HG03571 (cell line): ENCODE data around the gene PRDX3.
"Not testable (repeated sequence)": the region's sequence is repeated elsewhere in the genome, so short reads cannot be mapped to it uniquely, and the experiment has no call there.

Source experiments
- ATAC-seq: cut with Tn5 transposase; IDR thresholded peaks from one replicate; pipeline ENCODE4 v1.9.1; 2021; ENCODE audit not compliant: unreplicated experiment

PRDX3 gene

DNA sequence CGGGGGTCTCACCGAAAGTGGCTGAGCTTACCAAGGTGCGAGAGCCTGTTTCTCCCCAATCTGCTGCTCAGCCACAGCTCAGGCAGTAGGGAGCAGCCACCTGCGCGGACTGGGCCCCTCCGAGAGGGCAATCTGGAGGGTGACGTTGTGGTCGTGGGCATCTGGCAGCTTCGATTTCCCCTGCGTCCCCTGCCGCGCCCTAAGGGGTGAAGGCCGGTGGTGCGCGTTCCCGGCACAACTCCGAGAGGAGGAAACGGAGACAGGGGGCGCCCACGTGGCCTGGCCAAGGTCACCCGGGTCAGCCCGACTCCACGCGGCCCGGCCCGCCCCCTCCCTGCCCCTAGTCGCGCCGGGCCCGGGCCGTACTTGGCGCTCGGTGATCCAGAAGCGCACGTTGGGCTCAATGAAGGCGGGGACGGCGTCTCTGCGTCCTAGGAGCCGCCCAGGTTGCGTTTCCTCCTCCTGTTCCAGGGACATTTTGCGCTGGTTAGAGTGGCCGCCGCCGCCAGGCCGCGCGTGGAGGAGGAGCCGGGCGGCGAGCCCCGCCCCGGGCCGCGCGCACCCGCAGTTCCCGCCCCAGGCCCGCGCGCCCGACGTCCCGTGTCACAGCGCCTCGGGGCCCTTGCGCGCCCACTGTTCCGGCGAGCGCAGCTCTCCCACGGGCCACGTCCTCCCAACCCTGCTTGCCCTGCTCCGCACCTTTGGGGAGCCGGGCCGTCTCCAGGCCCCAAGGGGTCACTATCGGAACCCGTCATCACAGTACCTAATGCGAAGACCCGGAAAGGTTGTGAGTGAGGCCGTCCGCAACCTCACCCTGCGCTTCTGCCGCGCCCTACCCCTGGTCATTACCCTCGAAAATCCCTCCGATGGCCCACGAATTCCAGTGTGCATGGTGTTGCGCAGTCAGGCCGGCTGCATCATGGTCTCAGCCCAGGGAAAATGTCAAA, 13.2 kb downstream of the PRDX3 start, which contains the start of gene SFXN4:
TSS of gene SFXN4 (minus strand) at position 544 of the 947 bp plus-strand sequence. CDS start at position 477, 67 bp downstream.
- ATAC-seq = peak; percentile 87

DNA sequence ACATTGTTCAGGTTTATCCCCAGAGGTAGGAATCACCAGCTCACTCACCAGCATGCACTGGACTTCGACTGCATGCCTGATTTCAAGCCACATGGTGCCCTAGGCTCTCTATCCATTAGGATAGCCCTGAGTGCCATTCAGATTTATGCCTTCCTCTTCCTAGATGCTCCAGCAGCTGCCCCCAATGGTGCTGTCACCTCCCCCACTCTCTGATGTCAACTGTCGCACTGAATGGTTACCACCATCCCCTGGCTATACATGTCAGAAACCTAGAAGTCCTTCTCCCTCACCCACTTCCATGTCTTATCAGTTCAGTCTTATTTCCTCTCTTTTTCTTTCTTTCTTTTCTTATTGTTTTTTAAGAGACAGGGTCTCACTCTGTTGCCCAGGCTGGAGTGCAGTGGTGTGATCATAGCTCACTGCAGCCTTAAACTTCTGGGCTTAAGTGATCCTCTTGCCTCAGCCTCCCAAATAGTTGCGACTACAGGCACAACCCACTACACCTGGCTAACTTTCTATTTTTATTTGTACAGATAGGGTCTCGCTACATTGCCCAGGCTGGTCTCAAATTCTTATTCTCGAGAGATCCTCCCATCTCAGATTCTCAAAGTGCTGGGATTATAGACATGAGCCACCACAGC, 16.0 kb downstream of the PRDX3 start:
- ATAC-seq = no peak

DNA sequence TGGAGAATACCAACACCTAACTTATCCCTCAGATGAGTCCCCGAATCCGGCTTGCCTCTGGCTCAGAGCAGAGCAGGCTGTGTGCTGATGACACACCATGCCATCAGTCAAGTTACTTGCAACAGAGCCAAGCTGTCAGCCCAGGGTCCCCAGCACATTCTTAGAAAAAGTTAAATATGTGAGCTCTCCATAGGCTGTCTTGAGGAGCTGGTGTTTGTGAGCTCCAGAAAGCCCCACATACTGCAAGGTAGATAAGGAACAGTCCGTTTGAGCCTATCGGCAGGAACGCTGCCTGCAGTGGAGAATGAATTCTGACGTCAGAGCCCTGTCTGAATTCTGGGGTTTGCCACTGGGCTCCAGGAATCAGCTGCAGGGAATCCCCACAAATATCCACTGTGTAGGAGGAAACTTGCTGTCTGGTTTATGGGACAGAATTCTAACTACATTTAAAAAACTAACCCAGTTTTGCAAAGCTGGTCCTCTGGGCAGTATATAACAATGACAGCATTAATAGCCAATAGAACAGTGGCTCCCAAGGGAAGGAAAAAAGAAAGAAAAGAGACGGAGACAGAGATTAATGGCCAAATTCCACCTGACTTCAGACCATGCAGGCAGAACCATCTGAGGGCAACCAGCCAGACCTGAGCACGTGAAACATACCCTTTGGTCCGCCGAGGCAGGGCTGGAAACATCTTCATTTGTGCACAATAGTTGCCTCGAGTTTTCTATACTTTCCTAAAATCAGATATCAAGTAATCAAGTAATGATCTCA, 16.7 kb downstream of the PRDX3 start:
- no peak for ATAC-seq

DNA sequence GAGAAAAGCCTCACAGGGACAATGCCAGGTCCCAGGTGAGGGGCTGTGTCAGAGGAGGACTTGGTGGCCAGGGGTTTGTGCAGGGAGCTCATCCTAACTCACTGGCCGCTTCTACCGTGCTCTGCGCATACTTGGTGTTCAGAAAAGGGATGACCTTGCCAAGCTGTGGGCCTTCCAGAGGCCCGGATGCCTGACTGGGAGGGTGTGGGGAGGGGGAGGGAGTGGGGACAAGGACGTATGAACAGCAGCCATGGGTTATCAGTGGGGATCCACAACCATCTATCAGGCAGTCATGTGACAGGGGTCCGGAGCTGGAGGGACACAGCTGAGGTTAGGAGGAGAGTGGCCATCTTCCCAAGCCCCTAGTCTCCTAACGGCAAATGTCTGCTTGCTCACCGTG, 19.3 kb downstream of the PRDX3 start:
- ATAC-seq = no peak

DNA sequence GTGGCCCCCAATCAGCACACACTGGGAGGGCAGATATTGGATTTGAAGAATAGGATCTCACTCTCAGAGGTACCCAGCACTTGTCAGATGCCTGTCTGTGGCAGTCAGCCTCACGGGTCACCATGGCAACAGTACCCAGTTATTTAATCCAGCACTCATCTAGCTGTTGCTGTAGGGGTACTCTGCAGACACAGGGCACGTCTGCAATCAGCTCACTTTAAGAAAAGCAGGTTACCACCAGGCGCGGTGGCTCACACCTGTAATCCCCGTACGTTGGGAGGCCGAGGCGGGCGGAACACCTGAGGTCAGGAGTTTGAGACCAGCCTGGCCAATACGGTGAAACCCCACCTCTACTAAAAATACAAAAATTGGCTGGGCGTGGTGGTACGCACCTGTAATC, 25.0 kb downstream of the PRDX3 start:
- ATAC-seq = no peak

DNA sequence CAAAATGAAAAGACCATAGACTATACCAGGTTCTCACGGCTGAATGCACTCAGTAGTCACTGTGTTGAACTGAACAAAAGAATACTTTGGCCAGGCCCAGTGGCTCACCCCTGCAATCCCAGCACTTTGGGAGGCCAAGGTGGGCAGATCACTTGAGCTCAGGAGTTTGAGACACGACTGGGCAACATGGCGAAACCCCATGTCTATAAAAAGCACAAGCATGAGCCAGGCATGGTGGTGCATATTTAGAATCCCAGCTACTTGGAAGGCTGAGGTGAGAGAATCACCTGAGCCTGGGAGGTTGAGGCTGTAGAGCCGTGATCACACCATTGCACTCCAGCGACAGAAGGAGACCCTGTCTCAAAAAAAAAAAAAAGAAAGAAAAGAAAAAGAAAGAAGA, 25.6 kb downstream of the PRDX3 start:
- no peak for ATAC-seq

DNA sequence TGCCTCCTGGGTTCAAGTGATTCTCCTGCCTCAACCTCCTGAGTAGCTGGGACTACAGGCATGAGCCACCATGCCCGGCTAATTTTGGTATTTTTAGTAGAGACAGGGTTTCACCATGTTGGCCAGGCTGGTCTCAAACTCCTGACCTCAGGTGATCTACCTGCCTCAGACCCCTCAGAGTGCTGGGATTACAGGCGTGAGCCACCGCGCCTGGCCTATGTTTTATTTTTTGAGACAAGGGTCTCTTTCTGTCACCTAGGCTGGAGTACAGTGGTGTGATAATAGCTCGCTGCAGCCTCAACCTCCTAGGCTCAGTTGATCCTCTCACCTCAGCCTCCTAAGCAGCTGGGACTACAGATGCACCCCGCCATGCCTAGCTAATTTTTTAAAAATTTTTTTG, 27.0 kb downstream of the PRDX3 start:
- not testable (repeated sequence) for ATAC-seq

DNA sequence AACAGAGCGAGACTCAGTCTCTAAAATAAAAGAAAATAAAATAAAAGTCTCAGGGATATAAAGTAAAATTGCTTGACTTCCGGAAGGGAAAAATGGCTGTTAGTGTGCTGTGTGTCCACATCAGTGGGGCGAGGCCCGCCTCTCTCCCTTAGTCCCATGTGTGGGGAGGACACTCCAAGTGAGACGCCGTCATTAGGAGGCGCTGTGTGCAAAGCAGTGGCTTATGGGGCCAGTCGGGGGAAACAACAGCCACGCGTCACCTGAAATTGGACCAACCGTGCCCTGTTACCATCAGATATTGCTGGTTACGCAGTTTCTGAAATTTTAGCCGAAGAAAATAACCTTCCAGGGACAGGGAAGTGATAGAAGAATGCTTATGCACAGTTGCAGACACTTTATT, 28.9 kb downstream of the PRDX3 start:
- ATAC-seq = no peak

DNA sequence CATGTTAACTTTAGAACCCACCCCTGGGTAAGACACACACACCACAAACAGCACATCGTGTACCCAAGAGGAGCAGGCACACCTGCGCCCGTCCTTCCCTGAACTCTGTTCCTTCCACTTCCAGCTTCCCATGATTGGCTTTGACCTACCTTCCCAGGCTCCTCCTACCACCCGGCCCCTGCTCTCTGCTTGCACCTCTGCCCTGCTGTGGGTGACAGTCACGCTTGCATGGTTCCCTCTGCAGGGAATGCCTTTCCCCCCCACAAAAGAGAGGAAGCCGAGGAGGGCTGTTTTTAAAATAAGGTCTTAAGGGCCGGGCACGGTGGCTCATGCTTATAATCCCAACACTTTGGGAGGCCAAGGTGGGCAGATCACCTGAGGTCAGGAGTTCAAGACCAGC, 29.5 kb downstream of the PRDX3 start:
- no peak for ATAC-seq

DNA sequence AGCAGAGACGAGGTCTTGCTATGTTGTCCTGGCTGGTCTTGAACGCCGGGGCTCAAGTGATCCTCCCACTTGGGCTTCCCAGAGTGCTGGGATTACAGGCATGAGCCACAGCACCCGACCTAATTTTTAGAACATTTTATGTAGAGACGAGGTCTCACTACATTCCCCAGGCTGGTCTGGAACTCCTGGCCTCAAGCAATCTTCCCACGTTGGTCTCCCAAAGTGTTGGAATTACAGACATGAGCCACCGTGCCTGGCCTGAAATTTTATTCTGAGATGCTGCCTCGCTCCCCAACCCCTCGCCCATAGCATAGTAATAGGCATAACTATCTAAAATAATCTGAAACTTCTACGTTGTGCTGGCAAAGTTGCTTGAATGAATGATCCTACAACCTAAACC, 35.0 kb downstream of the PRDX3 start:
- no peak for ATAC-seq

DNA sequence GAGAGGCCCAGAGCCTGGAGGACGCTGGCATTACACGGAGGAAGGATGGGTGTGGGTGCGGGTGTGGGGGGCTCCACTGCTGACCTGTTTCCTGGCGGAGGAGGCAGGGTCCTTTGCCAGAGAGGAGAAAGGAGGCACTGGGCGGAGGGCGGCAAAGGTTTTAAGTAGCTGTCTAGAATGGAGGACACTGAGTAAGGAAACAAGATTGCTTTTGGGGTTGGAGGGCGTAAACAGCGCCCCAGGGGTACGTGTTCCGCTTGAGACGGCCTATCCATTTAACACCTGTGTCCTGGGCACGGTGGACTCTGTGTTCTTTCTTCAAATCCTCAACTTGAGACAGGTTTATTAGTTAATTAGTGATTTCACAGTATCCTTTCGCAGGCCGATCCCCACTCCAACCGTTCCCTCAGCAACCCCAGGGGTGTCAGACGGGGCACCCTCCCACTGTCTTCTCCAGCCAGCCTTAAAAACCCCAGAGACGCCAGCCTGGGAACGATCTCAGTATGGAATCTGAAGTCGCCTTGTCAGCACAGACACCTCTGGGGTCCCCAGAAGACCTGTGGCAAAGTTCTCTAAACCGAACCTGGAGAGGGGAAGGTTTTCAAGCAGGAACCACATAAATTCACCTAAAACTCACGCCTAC, 37.9 kb downstream of the PRDX3 start:
- ATAC-seq = no peak

DNA sequence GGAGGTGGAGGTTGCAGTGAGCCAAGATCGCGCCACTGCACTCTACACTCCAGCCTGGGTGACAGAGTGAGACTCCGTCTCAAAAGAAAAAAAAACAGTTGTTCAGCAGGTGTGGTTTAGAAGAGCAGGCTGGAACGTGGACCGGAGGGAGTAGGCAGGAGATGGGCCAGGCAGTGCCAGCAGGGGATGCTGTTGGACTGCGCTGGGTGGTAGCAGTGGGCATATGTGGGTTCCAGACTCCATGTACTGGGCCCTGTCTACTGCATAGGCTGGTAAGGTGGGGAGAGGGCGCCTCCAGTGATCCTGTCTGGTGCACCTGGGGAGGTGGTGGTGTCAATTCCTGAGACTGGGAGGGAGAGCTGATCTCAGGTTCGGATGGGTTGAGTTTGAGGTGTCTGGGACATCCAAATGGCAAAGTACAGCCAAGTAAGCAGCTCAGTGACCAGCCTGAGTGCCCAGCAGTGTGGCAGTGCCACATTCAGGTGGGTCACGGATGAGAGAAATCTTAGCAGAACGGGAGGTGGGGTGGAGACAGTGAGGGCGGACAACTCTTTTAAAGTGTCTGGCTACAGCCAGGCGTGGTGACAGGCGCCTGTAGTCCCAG, 39.0 kb downstream of the PRDX3 start:
- no peak for ATAC-seq

DNA sequence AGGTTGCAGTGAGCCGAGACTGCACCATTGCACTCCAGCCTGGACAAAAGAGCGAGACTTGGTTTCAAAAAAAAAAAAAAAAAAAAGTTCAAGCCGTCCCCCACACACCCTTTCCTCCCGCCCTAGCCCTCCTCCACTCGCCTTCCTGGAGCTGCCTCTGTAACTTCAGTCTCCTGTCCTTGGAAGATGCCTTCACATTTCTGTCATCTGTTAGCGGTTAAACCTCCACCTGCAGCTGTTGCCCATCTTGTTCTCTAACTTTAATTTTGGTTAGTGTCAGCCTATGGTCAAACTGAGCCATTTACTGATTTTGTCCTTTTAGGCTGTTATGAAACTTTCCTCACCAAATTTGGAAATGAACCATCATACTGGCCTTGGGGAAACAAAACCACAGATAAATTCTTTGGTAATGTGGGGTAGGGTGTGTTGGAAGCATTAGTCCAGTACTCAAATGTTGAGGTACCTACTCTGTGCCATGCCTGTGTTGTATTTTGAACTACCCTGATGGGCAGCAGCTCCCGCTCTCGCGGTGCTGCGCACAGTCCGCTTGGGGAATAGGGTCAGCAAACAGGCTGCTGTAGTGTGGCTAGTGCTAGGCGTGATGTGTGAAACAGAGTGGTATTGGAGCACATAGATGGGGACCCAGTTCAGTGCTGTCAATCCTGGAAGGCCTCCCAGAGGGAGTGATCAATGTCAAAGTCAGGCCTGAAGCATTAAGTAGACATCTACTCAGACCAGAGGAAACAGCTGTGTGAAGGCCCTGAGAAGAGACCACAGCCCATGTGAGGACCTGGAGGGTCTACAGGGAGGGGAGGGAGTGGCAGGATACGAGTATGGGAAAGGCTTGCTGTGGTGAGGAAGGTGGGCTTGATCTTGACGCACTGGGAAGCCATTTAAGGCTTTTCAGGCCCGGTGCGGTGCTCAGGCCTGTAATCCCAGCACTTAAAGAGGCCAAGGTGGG, 40.0 kb downstream of the PRDX3 start:
- no peak for ATAC-seq

DNA sequence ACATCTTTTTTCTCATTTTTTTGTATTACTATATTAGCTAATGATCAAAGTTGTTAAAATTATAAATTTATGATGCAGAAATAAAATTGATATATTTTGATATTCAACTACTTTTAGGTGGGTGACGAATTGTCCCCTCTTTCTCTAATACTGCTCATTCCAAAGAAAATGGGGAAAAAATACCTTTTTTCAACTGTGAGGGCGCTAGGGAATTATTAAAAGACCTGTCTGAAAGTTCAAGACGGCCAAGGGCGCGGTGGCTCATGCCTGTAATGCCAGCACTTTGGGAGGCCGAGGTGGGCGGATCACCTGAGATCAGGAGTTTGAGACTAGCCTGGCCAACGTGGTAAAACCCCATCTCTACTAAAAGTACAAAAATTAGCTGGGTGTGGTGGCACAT, 40.7 kb downstream of the PRDX3 start:
- not testable (repeated sequence) for ATAC-seq

DNA sequence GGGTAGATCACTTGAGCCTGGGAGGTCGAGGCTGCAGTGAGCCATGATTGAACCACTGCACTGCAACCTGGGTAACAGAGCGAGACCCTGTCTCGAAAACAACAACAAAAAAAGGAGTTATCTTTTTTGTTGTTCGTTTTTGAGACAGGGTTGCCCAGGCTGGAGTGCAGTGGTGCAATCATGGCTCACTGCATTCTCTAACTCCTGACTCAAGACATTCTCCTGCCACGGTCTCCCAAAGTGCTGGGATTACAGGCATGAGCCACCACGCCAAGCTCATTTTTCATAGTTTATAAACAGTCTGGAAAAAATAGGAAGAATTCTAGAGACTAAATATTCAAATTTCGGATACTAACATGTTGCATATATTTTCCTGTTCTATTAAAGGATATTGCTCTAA, 42.5 kb downstream of the PRDX3 start:
- no peak for ATAC-seq

DNA sequence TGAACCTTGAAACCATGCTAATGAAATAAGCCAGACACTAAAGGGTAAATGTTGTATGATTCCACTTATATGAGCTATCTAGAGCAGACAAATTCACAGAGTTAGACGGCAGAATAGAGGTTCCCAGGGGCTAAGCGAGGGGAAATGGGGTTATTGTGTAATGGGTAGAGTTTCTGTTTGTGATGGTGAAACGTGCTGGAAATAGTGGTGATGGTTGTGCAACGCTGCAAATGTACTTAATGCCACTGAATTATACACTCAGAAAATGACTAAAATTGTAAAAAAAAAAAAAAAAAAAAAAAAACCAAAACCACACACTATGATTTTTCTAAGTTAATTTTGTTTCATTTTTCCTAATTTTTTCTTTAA, 43.1 kb downstream of the PRDX3 start:
- no peak for ATAC-seq

DNA sequence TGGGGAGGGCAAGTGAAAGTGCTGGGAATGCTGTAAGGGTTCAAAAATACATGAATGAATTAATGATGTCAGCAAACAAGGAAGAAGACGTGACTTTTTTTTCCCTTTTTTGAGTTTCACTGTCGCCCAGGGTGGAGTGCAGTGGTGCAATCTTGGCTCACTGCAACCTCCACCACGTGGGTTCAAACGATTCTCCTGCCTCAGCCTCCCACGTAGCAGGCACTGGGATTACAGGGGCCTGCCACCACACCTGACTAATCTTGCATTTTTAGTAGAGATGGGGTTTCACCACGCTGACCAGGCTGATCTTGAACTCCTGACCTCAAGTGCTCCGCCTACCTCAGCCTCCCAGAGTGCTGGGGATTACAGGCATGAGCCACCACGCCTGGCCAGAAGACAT, 44.7 kb downstream of the PRDX3 start:
- no peak for ATAC-seq

DNA sequence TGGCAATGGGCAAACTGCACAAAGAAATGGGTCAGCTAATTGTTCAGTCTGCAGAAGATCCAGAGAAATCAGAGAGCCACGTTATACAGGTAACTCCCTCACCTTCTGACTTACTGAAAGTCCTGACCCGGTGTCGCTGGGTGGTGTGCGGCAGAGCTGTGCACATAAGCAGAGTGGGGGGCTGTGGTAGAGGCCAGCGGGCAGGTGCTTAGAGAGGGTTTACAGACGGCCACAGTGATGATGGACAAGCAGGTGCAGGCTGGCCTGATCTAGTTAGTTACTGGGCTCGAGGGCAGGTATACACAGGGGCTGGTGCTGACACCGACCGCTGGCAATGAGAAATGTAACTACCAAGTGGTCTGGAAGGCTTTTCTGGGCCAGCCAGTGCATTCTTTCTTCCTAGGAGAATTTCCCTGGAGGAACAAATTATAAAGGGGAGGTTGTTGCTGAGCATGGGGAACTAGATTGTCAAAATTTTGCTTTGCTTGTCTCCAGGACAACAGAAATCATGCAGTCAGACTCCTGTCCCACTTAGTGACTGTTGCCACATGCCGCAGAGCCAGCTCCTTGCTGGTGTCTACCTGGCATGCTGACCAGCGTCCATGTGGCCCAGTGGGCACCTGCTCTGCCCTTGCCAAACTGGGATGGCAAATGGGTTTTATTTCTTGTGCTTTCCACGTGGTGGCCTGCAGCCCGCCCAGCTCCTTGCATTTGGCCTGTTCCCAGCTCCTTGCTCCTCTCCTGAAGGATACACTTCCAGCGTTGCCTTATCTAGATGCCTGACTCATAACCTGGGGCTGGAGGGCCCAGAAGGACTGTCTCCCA, 45.9 kb downstream of the PRDX3 start:
- ATAC-seq = no peak
